ENCODE data around the gene PAPSS2.

DNA sequence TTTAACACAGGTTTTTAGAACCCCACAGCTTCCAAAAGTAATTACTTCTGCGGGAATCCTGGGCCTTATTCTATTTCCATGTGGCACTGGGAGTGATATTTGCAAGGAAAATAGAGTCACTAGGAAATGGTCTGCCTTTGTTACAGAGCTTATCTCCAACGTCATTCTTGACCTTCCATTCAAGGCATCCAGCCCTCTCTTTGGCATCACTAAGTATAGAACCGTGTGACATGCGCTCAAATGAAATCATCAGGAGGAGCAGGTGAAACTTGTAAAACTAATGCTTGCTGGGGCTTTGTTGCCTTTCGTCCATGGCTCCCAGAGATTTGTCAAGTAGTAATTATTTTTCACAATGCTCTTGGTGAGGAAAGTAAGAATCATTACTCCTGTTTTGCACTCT is 73.4 kb downstream of the PAPSS2 start:
- TF ChIP-seq, protein P1, sequence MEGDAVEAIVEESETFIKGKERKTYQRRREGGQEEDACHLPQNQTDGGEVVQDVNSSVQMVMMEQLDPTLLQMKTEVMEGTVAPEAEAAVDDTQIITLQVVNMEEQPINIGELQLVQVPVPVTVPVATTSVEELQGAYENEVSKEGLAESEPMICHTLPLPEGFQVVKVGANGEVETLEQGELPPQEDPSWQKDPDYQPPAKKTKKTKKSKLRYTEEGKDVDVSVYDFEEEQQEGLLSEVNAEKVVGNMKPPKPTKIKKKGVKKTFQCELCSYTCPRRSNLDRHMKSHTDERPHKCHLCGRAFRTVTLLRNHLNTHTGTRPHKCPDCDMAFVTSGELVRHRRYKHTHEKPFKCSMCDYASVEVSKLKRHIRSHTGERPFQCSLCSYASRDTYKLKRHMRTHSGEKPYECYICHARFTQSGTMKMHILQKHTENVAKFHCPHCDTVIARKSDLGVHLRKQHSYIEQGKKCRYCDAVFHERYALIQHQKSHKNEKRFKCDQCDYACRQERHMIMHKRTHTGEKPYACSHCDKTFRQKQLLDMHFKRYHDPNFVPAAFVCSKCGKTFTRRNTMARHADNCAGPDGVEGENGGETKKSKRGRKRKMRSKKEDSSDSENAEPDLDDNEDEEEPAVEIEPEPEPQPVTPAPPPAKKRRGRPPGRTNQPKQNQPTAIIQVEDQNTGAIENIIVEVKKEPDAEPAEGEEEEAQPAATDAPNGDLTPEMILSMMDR (IDR thresholded peaks at IDR 0.05; ENCODE audit: poor library complexity), result no peak
- TF ChIP-seq EZH2phosphoT487 (IDR thresholded peaks at IDR 0.05; ENCODE audit: low read depth, severe bottlenecking, unreplicated experiment) (no peak), EZH2 (IDR thresholded peaks at IDR 0.05; ENCODE audit: borderline replicate concordance) (no peak)
